HEK293T (cell line): Measurements from ENCODE around the gene TBX1.

Source experiments
- FOXA1 ChIP-seq: fragments of 450-650 bp; IDR thresholded peaks from 2 replicates; pipeline ENCODE4 v1.6.1; 2016; ENCODE audit warnings: mild to moderate bottlenecking
- HDGF ChIP-seq: fragments of 450-650 bp; IDR thresholded peaks from 2 replicates; pipeline ENCODE4 v1.6.1; 2017; ENCODE audit warnings: antibody characterized with exemption, borderline replicate concordance
- NFRKB ChIP-seq: fragments of 450-650 bp; IDR thresholded peaks from 2 replicates; pipeline ENCODE4 v1.6.1; 2016; ENCODE audit warnings: mild to moderate bottlenecking, moderate library complexity
- ZNF384 ChIP-seq: fragments of 450-650 bp; IDR thresholded peaks from 2 replicates; pipeline ENCODE4 v1.6.1; 2016

DNA sequence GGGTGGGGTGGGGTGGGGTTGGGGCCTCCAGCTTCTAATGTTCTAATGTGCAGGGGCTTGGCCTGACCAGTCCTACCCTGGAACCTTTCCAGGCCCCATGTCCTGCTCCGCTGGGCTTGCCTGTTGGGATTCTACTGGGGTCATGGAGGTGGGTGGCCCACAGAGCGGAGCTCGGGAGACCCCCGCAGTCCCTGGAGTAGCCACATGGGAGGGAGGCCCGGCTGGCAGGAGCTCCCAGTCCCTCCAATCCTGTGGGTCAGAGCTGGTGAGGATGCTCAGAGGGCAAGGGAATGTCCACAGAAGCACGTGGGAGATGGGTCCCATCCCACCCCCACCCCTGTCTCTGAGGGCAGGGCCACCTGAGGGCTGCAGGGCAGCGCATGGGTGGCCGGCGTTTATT lies 43.4 kb upstream of the TBX1 start:
- TF ChIP-seq FOXA1 (no peak), NFRKB (no peak), HDGF (no peak), ZNF384 (no peak)
